ENCODE results near the gene HCFC1R1. TPM values are rescaled to one million over a fixed set of nuclear protein-coding genes. Genes with fewer than 3 reads are reported as not detected.
A peak's percentile ranks its signal among the peaks of the same experiment; 100 is the strongest.

Gene HCFC1R1
- total RNA-seq, 4 donors from 2014 or later, result 17.9 to 32.4 (median 18.4) TPM

GRCh38 chr16:3003582-3004270 lies 20.0 kb downstream of the HCFC1R1 start:
- H3K36me3 ChIP-seq, result no peaks in the 10 kb centered on the region
- intact Hi-C loops (cut with DNase I), result no loop called here
- peak overlapping the region in 3 of 4 donors; percentile 20 to 57 (median 39) for H3K4me3 ChIP-seq
- peak; percentile 36 to 73 (median 51) for TF ChIP-seq CTCF (IDR thresholded peaks at IDR 0.05)
- peak in 1 of 4 donors; percentile 12 for TF ChIP-seq POLR2A (IDR thresholded peaks at IDR 0.05)
- peak; percentile 91 for DNase-seq
- 25 to 29% methylated on average over 14 to 20 of the region's 58 CpGs for WGBS, 2 donors
- peaks cover 0 to 25% (median 4%) of the 10 kb centered on the region in 3 donors for H3K4me1 ChIP-seq
- H3K27ac ChIP-seq, result peak overlapping the region in 2 of 4 donors; percentile 17 to 65
- no peaks in the 10 kb centered on the region for H3K9me3 ChIP-seq
- peaks cover 0 to 64% (median 4%) of the 10 kb centered on the region in 4 donors for H3K27me3 ChIP-seq

- WGBS, 2 donors, result 60% methylated on average over 2 of the region's 12 CpGs; no CpG with 5 or more reads in 1 of the 2 donors
- Histone ChIP-seq H3K36me3 (no peaks in the 10 kb centered on the region), H3K4me3 (no peak overlapping the region), H3K27ac (no peak overlapping the region), H3K27me3 (peaks cover 0 to 63% (median 4%) of the 10 kb centered on the region in 4 donors), H3K9me3 (no peaks in the 10 kb centered on the region), H3K4me1 (peaks cover 0 to 14% (median 4%) of the 10 kb centered on the region in 3 donors)
- DNase-seq, result no peak
- no peak for TF ChIP-seq POLR2A (IDR thresholded peaks at IDR 0.05)
- no peak for TF ChIP-seq CTCF (IDR thresholded peaks at IDR 0.05)
- intact Hi-C loops (cut with DNase I), result no loop called here
Measured at GRCh38 chr16:3001316-3001715, 22.4 kb downstream of the HCFC1R1 start.

GRCh38 chr16:3000540-3000939 lies 23.2 kb downstream of the HCFC1R1 start:
- no peaks in the 10 kb centered on the region for H3K36me3 ChIP-seq
- 80% methylated on average over 2 of the region's 4 CpGs; no CpG with 5 or more reads in 1 of the 2 donors for WGBS, 2 donors
- TF ChIP-seq POLR2A (IDR thresholded peaks at IDR 0.05) (no peak), CTCF (IDR thresholded peaks at IDR 0.05) (no peak)
- no peak for DNase-seq
- peaks cover 0 to 17% (median 4%) of the 10 kb centered on the region in 3 donors for H3K4me1 ChIP-seq
- no peaks in the 10 kb centered on the region for H3K9me3 ChIP-seq
- H3K4me3 ChIP-seq, result no peak overlapping the region
- H3K27ac ChIP-seq, result no peak overlapping the region
- peaks cover 0 to 59% (median under 1%) of the 10 kb centered on the region in 4 donors for H3K27me3 ChIP-seq
- intact Hi-C loops (cut with DNase I), result no loop called here

- H3K4me3 ChIP-seq, result no peak overlapping the region
- no peaks in the 10 kb centered on the region for H3K9me3 ChIP-seq
- intact Hi-C loops (cut with DNase I), result no loop called here
- DNase-seq, result no peak
- H3K27ac ChIP-seq, result no peak overlapping the region
- H3K36me3 ChIP-seq, result no peaks in the 10 kb centered on the region
- H3K27me3 ChIP-seq, result peaks cover 0 to 53% (median 0%) of the 10 kb centered on the region in 4 donors
- peaks cover 0 to 20% (median 3%) of the 10 kb centered on the region in 3 donors for H3K4me1 ChIP-seq
- WGBS, 2 donors, result 73 to 79% methylated on average over 5 to 6 of the region's 6 CpGs
- TF ChIP-seq POLR2A (IDR thresholded peaks at IDR 0.05), result no peak
- TF ChIP-seq CTCF (IDR thresholded peaks at IDR 0.05), result no peak
Measured at GRCh38 chr16:2999929-3000328, 23.8 kb downstream of the HCFC1R1 start.

GRCh38 chr16:2996298-2996697 lies 27.4 kb downstream of the HCFC1R1 start:
- Histone ChIP-seq H3K9me3 (no peaks in the 10 kb centered on the region), H3K27ac (no peak overlapping the region), H3K27me3 (peaks cover 0 to 47% (median 0%) of the 10 kb centered on the region in 4 donors), H3K36me3 (no peaks in the 10 kb centered on the region), H3K4me3 (no peak overlapping the region), H3K4me1 (peaks cover 3 to 41% (median 12%) of the 10 kb centered on the region in 3 donors)
- no peak for DNase-seq
- intact Hi-C loops (cut with DNase I), result no loop called here
- TF ChIP-seq POLR2A (IDR thresholded peaks at IDR 0.05), result no peak
- WGBS, 2 donors, result 70% methylated on average over 2 of the region's 13 CpGs; no CpG with 5 or more reads in 1 of the 2 donors
